GM19239 (cell line): Measurements from ENCODE around the gene FHIT.

Experiments used
- DNase-seq: peaks from one replicate; pipeline ENCODE4 v3.0.0; 2011; ENCODE audit warnings: low spot score; ENCODE audit not compliant: insufficient read length
- FAIRE-seq: peaks from 2 replicates; lab custom pipeline; 2011; peaks lifted over from hg19 to GRCh38; lab: Jason Lieb, UNC

Gene FHIT

GRCh38 chr3:61134532-61134931, 116.7 kb downstream of the FHIT start:
- FAIRE-seq (no peak), DNase-seq (no peak)

GRCh38 chr3:61132062-61132461, 119.2 kb downstream of the FHIT start:
- FAIRE-seq (no peak), DNase-seq (no peak)

GRCh38 chr3:61118830-61119229, 132.4 kb downstream of the FHIT start:
- no peak for FAIRE-seq
- no peak for DNase-seq

- no peak for DNase-seq
Observed at GRCh38 chr3:61117045-61117898, 134.0 kb downstream of the FHIT start.

GRCh38 chr3:61114316-61114953, 136.8 kb downstream of the FHIT start:
- DNase-seq (no peak), FAIRE-seq (no peak)

More at GRCh38 chr3:61117045-61117898, 134.0 kb downstream of the FHIT start:
- no peak for FAIRE-seq

GRCh38 chr3:61111825-61112224, 139.4 kb downstream of the FHIT start:
- DNase-seq = no peak
- FAIRE-seq = peak; percentile 42

GRCh38 chr3:61110576-61110975, 140.7 kb downstream of the FHIT start:
- FAIRE-seq = peak; percentile 31

GRCh38 chr3:61108247-61109019, 142.8 kb downstream of the FHIT start:
- no peak for DNase-seq
- no peak for FAIRE-seq

More at GRCh38 chr3:61110576-61110975, 140.7 kb downstream of the FHIT start:
- peak; percentile 4 for DNase-seq

GRCh38 chr3:61094608-61095007, 156.6 kb downstream of the FHIT start:
- FAIRE-seq = no peak
- DNase-seq = no peak

- FAIRE-seq (no peak), DNase-seq (no peak)
Observed at GRCh38 chr3:61093364-61093763, 157.9 kb downstream of the FHIT start.

- FAIRE-seq (no peak), DNase-seq (no peak)
Observed at GRCh38 chr3:61092870-61093269, 158.4 kb downstream of the FHIT start.

GRCh38 chr3:61090389-61091169, 160.7 kb downstream of the FHIT start:
- FAIRE-seq (no peak), DNase-seq (no peak)

GRCh38 chr3:61087465-61087864, 163.8 kb downstream of the FHIT start:
- FAIRE-seq = no peak
- DNase-seq = no peak

GRCh38 chr3:61081554-61081953, 169.7 kb downstream of the FHIT start:
- DNase-seq = no peak
- no peak for FAIRE-seq

GRCh38 chr3:61080737-61081445, 170.4 kb downstream of the FHIT start:
- DNase-seq = no peak
- FAIRE-seq = no peak

GRCh38 chr3:61078048-61078752, 173.1 kb downstream of the FHIT start:
- FAIRE-seq (no peak), DNase-seq (no peak)

GRCh38 chr3:61077551-61077950, 173.7 kb downstream of the FHIT start:
- FAIRE-seq (no peak), DNase-seq (no peak)

GRCh38 chr3:61074783-61075182, 176.5 kb downstream of the FHIT start:
- FAIRE-seq (no peak), DNase-seq (no peak)
